ENCODE measurements around the gene ATP2C2.
"Not testable (repeated sequence)": the region's sequence is repeated elsewhere in the genome, so short reads cannot be mapped to it uniquely, and the experiment has no call there.

ATP2C2 gene

DNA sequence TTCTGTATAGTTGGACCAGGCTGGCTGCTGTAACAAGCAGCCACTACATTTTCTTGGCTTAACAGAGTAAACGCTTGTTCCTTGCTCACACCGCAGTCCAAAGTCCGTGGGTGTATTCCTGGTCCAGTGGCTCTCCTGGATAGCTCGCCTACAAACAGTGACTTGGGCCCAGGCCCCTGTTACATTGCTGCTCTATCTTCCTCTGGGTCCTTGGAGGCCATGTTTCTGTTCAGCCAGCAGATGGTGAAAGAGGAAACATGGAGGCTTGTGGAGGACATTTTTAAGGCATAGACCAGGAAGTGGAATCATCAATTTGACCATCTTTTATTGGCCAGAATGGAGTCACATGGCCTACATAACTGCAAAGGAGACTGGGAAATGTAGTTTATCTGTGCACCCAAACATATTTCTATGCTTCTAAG, 55.1 kb downstream of the ATP2C2 start:
- DNase-seq, result no peak

DNA sequence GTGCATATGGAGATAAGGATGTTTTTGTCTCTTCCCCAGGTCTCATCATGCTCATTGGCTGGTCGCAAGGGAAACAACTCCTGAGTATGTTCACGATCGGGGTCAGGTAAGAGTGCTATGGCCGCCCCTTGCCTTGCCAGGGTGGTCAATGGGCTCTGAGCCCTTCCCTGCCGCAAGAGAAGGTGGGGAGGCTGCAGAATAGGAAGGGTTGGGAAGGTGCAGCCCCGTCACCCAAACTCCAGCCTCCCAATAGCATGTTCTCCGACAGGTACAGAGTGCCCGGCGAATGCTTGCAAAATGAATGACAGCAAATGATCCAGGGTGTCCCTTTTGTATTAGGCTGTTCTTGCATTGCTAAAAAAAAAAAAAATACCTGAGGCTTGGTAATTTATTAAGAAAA, 57.4 kb downstream of the ATP2C2 start:
- DNase-seq, result no peak

- no peak for DNase-seq
These were observed 58.5 kb downstream of the ATP2C2 start for GRCh38 chr16:84426804-84427203.

- no peak for DNase-seq
These were observed 59.2 kb downstream of the ATP2C2 start for GRCh38 chr16:84427553-84427952.

DNA sequence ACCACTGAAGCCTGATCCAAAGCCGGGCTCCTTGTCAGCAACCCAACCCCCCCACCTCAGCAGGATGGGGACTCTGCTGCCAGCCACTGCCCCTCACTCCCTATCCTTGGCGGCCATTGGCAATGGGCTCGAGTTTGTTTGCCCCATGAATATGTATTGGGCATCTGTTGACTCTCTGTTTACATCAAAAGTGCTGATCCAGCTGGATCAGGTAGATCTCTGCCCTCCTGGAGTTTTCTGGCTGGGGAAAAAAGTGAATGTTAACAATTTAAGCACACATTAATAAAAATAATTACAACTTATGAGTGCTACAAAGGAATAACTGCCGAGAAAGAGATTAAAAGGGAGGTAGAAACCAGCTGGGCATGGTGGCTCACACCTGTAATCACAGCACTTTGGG, 62.5 kb downstream of the ATP2C2 start:
- DNase-seq, result no peak

- DNase-seq, result no peak
These were observed 66.5 kb downstream of the ATP2C2 start for GRCh38 chr16:84434800-84435199.

- no peak for DNase-seq
These were observed 67.9 kb downstream of the ATP2C2 start for GRCh38 chr16:84436196-84436595.

- DNase-seq, result no peak
These were observed 70.8 kb downstream of the ATP2C2 start for GRCh38 chr16:84438971-84439696.

DNA sequence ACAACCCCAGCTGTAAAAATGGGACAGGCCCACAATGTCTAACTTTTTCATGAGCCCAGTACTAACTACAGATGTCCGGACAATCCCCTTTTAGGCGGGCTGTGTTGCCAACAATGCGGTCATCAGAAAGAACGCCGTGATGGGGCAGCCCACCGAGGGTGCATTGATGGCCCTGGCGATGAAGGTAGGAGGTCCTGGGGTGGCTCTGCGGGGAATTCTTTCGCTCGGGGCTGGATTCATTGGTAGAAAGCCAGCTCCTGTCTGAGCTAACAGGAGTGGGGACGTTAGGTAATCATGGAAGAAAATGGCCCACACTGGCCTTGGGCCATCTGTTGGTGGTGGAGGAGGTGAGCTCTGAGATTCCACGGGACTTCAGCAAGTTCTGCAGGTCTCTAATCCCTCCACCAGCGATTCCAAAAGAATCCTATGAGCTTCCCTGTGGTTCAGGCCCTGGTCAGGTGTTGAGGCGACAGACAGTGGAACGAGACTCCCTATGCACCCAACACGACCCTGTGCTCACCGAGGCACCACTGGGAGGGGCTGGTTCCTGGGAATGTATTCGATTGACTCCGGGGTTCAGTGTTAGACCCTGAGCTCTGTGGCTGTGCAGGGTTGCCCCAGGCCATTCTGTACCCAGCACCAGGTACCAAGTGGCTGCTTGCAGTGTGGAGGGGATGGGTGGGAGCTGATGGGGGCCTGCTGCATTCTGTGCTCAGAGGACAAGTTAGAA, 74.2 kb downstream of the ATP2C2 start:
- DNase-seq, result no peak

DNA sequence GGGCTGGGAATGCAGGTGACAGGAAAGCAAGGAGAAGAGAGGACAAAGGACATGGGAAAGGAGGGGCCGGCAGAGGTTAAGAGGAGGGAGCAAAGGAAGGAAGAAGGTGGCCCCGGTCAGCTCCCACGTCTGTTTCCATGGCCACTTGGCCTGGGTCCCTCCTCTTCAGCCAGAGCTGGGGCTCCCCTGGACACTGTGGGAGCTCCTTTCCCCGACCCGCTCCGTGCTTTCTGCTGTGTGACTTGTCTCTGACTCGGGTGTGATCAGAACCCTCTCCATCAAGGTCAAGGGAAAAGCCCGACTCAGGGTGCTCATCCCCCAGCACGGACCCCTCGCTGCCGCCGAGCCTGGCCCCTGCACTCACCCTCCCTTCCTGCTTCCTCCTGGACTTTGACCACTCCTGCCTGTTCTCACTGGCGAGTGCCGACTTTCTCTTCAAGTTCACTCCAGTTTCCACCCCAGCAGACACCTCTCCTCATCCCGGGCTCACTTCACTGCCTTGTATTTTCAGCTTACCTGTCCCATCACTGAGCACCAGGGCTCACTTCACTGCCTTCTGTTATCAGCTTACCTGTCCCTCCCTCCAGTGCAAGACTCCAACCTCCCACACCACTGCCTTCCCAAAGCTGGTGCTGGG, 74.9 kb downstream of the ATP2C2 start:
- no peak for DNase-seq

DNA sequence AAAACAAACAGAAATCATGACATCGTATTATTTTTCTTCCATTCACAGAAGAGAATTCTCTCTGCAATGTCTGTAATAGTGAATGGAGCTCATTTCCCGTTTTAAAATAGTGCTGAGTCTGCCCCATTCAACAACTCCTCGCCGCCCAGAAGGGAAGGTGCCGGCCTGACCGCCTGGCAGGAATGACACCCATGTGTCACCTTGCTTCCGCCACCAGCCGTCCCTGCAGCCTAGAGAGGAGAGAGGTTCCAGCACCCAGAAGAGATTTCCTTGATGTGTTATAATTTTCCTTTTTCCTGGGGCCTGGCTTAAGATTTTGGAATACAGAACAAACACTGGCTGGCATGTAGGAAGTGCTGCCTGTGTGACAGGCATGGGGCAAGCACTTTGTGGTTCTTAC, 76.1 kb downstream of the ATP2C2 start:
- DNase-seq, result no peak

DNA sequence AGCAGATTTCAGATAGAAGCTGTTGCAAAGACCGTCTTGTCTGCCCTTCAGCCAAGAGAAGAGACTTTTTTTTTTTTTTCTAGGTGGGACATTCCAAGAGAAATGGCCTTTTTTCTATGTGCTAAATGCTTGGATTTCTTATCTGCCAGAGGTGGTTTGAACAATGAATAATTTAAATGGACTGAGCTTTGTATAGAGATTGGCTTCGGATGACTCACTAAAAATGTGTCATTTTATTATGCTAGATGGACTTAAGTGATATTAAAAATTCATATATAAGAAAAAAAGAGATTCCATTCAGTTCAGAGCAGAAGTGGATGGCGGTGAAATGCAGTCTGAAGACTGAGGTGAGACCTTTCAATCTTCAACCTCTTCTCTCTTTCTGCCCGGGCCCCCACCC, 77.7 kb downstream of the ATP2C2 start:
- no peak for DNase-seq

DNA sequence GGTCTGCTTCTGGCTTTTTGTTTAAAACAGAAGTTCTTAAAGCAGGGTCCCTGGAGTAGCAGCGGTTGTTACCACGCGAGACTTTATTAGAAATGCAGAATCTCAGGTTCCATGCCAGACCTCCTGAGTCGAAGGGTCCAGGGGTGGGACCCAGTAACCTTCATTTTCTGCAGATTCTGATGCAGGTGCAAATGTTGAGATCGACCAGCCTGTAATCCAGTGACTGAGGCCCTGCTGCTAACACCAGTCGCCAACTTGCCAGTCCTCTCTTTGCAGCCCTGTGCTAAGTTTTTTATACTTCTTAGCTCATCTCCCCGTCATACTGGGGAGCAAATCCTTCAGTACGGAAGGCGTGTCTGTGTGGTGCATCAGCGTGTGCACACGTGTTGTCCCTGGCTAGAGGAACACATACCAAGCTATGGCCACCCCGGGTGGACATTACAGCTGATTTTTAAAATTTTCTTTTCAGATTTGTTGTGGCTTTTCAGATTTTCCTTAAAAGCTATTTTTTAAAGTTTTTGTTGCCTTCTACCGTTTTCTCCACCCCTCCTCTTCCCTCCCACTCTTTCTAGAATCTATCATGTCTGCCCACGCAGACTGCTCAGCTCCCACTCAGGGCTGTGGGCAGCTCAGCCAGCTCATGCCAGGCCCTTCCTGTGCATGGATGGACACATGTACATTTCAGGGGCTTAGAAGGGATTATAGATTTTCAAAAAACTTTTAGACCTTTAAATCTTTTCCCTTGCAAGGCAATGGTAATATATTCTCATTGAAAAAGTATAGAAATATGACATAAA, 78.5 kb downstream of the ATP2C2 start:
- no peak for DNase-seq

DNA sequence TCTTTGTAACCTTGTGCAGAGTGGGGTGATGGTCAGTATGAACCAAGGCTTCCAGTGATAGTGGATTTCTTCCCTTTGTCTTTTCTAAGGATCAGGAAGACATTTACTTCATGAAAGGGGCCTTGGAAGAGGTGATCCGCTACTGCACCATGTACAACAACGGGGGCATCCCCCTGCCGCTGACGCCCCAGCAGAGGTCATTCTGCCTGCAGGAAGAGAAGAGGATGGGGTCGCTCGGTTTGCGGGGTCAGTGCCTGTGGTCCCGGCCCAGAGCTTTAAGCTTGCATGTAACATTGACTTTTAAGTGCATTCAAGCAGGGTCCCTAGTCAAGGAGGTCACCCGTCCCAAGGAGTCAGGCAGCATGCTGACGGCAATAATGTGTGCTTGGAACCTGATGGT, 80.1 kb downstream of the ATP2C2 start:
- no peak for DNase-seq

DNA sequence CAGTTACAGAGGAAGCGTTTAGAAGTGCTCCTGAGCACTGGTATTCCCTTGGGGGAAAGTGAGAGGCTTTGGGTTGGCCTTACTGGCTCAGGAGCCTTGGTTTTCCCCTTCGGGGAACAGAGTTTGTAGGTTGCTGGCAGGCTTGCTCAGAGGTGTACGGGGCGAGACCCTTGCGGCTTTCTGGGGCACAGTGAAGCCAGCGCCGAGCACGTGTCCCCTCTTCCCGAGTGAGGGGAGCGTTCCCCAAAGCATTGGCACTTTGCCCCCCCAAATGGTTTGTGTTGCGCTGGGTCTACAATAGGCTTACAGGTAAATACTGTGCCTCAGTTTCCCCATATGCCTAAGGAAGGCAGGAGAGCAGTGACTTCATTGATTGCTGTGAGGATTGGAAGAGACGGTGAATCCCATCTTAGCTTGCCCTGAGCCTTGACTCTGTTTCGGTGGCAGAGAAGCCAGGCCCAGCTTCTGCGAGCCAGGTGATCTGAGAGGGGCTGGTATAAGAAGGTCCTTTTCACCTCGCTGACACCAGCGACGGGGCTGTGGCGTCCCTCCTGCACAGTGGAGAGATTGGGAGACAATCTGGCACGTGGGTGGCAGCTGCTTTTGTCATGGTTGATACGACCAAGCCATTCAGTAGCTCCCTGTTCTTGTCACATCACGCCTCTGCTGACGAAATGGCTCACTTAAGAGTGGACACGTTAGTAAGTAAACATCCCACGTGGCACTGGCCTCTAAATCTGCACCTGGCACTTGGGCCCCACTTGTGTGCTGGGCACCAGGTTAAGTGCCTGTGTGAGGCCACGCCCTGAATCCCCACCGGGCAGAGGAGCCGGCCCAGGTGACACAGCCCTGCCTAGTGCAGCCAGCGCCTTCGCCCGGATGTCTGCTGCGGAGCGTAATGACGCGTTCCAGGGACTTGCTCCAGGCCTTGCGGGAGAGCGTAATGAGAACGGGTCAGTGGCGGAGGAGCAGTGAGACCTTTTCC, 81.1 kb downstream of the ATP2C2 start:
- no peak for DNase-seq

- no peak for DNase-seq
These were observed 82.0 kb downstream of the ATP2C2 start for GRCh38 chr16:84450176-84450865.

DNA sequence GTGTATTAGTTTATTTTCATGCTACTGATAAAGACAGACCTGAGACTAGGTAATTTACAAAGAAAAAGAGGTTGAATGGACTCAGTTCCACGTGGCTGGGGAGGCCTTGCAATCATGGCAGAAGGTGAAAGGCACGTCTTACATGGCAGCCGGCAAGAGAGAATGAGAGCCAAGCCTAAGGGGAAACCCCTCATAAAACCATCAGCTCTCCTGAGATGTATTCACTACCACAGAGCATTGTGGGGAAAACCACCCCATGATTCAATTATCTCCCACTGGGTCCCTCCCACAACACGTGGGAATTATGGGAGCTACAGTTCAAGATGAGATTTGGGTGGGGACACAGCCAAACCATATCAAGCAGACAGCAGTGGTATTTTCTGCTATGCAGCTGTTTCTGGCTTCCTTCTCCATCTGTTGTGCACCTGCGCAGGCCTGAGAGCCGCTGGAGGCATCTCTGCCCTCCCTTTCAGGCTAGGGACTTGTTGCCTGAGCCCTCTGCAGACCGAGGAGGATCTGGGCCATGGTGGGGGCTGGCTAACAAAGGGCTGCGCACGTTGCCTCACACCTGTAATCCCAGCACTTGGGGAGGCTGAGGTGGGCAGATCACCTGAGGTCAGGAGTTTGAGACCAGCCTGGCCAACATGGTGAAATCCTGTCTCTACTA, 82.8 kb downstream of the ATP2C2 start:
- not testable (repeated sequence) for DNase-seq

DNA sequence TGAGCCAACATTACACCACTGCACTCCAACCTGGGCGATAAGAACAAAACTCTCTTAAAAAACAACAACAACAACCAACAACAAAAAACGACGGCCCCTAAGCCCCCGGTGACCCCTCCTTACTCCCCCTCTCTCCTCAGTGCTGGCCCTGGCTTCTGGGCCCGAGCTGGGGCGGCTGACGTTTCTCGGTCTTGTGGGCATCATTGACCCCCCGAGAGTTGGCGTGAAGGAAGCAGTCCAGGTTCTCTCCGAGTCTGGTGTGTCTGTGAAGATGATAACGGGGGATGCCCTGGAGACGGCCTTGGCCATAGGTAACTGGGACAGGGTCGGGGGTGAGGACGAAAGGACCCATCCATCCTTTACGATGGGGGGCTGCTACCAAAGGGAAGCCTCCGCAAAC, 83.4 kb downstream of the ATP2C2 start:
- no peak for DNase-seq

DNA sequence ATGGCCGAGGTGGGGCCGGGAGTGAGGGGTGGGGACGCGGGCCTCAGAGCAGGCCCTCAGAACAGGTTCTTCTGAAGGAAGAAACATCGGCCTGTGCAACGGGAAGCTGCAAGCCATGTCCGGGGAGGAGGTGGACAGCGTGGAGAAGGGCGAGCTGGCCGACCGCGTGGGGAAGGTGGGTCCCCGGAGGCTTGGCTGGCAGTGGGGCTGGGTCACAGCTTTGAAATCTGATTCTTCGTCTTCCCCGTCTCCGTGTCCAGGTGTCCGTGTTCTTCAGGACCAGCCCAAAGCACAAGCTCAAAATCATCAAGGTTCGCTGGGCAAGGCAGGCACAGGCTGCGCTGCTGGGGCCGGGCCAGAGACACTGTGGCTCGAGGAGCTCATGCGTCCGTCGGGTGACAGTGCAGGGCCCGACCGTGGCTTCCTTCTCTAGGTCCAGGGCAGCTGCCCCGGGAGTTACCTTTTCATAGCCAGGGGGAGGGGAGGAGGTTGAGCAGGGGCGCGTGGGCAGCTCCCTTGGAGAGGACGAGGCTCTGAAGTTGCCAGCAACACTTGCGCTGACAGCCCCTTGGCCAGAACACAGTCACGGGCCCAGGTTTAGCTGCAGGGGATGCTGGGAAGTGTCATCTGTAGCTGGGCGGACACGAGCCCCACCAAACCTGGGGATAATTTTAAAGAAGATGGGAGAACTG, 84.9 kb downstream of the ATP2C2 start:
- no peak for DNase-seq

GRCh38 chr16:84454611-84455010, 86.3 kb downstream of the ATP2C2 start:
- DNase-seq, result no peak
